GM19463 (cell line): Measurements from ENCODE around the gene FOXQ1.

ENCODE experiments used
- ATAC-seq: cut with Tn5 transposase; IDR thresholded peaks from one replicate; pipeline ENCODE4 v1.9.1; 2021; ENCODE audit warnings: mild to moderate bottlenecking, moderate library complexity; ENCODE audit not compliant: unreplicated experiment

FOXQ1 gene

DNA sequence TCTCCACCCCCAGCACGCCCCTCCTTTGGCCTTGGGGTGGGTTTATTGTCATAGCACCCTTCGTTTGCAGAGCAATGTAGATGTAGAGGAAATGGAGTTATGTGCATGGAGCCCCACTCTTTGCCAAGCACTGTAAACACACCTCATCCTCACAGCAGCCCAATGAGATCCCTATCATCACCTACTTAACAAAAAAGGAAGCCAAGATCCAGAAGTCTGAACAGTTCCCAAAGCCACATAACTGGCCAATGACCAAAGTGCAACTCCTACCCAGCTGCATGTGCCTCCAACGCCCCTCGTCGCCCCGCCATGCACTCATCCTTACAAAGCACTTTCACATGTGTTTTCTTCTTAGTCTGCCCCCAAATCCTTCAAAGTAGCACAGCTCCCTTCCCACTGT lies 21.8 kb upstream of the FOXQ1 start:
- ATAC-seq: no peak

- ATAC-seq: no peak
Observed at GRCh38 chr6:1290805-1291204, 21.1 kb upstream of the FOXQ1 start.

GRCh38 chr6:1291381-1291780 lies 20.5 kb upstream of the FOXQ1 start:
- ATAC-seq: no peak

DNA sequence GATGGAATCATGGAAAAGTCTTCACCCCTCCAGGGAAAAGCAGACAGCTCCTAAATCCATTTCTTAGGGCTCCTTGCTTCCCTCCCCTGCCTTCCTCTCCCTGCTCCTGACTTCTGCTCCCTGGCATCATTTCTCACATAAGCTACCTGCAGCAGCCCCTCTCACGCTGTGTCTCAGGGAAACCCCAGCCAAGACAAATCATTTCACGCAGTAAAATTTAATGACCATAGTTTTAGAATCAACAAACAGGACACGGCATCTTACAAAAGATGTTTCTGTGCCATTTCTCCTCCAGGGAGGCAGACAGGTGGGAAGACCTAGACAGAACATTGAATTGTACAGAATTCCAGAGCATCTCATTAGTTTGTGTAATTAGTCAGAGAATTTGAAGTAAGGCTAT lies 16.5 kb upstream of the FOXQ1 start:
- ATAC-seq: no peak

DNA sequence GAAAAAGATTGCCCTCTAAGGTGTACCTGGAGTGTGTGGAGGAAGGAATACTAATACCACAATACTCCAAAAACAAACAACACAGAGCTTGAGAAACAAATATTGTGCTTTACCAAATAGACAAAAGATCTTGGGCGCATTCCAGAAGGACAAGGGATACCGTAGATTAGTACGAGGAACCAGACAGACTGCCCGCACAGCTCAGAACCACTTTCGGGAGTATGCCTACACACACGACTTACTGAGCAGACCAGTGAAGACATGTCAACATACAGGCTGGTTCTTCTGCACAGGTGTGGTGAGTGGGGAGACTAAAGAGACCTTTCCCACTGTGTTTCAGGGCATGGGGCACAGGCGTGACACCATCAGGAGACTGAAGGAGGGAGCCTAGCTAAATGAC lies 15.8 kb upstream of the FOXQ1 start:
- no peak for ATAC-seq

DNA sequence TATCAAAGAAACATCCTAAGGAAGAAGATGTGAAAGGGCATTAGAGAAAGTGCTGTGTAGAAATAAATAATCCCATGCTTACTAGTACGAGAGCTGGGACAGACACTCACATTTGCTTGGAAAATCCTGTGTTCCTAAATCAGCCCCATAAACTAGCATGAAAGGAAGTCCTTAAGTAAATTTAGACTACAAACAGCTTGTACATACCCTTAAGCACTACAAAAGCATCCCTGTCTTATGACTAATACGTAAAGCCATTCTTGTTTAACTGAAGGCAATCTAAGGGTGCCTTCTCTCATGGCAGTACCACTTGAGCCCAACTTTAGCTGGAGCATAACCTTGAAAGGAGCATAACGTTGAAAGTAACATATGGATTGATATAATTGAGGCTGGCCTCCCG lies 15.4 kb upstream of the FOXQ1 start:
- no peak for ATAC-seq

DNA sequence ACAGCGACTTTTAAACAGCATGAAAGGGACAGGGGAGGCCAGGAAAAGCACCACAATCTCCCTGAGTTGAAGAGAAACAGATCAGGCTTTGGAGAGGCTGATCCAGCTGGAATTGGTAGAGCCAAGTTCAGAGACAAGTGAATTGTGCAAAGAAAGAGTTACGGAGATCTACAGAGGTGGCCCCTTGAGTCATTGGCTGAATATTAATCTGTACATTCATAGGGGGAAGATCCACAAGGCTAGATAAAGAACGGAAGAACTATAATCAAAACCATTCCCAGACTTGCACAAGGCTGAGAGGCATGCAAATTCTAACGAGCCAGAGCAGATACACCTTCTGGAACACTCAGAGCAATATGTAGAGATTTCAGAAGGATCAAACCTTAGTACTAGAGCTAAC lies 14.2 kb upstream of the FOXQ1 start:
- no peak for ATAC-seq

DNA sequence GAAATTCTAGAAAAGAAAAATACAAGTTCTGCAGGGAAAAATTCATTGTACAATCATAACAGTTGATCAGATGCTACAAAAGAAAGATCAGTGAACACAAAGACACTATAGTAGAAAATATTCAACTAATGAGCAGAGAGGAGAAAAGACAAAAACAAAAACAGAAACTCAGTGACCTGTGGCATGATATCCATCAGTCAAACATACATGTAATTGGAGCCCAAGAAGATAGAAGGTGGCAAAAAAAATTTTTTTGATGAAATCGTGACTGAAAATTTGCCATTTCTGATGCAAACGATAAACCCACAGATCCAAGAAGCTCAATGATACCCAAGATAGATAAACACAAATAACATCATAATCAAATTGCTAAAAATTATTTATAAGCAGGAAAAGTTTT lies 13.1 kb upstream of the FOXQ1 start:
- ATAC-seq: no peak

DNA sequence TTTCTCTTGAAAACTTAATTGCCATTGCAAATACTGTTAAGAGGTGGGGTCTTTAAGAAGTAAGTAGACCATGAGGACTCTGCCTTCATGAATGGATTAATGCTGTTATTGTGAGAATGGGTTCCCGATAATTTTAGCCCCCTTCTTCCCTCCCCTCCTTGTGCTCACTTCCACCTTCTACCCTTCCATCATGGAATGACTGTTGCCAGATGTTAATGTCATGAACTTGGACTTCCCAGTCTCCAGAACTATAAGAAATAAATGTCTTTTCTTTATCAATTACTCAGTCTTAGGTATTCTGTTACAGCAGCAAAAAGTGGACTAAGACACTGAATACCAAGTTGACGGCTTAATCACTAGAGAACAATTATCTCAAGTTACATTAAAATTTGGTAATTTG lies 5.8 kb upstream of the FOXQ1 start:
- ATAC-seq: no peak

DNA sequence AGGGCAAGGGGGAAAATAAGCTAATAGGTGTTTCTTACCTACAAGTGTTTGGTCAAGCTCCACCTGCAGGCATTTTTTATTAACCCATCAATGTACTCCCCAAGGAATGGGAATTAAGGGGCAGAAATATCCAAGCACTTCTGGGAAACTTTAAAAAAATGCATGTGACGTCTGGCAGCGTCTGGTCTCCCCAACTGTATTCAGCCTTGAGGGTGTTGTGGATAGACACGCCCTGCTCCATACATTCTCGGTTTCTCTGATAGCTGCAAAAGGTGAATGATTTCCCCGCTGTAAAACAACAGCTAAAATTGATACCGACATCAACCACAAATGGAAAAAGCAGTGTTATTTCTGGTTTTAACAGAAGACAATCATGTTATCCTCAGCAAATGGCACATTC lies 2.5 kb upstream of the FOXQ1 start:
- ATAC-seq: no peak

DNA sequence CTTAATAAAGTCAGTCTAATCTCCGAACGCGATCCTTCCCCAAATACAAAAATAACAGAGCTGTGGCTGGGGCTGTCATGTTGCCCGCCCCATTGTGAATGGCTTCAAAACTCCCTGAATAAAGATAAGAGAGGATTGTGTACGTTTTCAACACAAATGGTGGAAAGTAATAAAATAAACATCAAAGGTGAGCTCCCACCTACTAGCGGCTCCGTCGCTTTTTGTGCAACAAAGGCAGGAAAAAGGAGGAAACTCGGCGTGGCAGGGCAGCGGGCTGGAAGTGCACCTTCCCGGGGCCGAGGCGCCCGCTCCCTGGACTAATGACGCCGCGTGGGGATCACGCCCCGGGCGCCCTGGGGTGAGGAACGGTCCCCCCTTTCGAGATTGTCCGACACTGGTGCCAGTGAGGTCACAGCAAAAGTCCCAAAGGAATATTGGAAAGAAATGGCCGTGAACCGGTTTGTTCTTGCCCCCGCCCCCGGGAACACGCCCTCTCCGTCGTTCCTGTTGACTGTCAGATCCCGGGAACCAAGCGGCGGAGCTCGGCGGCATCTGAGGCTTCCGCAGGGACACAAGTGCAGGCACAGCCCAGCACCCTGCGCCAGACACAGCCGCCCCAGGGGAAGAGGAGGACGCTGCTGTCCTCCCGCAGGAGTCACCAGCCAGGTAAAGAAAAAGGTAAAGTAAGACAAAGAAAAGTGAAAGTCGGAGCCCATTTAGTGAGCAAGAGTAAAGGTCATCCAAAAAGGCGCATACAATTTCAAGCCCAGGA lies 1.1 kb upstream of the FOXQ1 start:
- ATAC-seq: no peak

- ATAC-seq: no peak
Observed at GRCh38 chr6:1312203-1312472, 240 bp downstream of the FOXQ1 start.

GRCh38 chr6:1312473-1313367 lies 822 bp downstream of the FOXQ1 start:
- no peak for ATAC-seq

GRCh38 chr6:1313384-1313766 lies 1.5 kb downstream of the FOXQ1 start:
- ATAC-seq: no peak

DNA sequence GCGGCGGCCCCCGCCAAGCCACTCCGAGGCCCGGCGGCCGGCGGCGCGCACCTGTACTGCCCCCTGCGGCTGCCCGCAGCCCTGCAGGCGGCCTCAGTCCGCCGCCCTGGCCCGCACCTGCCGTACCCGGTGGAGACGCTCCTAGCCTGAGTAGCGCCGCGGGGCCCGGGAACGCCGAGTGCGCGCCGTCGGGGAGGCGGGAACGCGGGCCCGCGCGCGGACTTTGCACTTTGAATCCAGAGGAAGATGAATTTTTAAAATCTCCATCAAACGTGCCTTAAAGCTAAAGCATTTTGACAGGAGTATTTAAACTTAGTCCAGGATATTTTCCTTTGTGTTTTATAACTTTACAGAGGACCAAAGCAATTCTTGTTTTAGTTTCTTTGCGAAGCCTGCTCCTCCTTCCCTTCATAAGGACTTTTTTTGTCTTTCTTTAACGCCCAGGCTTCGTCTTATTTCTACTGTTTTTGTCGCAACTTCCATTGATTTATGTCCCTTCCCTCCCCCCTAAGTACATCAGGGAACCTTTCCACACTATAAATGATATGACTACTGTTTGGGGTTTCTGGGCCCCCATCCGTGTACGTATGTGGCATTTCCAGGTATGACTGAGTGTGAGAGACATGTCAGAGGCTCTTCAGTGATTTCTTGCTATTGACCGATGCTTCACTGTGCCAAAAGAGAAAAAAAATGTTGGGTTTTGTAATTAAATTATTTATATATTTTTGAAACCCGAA lies 2.0 kb downstream of the FOXQ1 start:
- ATAC-seq: no peak

DNA sequence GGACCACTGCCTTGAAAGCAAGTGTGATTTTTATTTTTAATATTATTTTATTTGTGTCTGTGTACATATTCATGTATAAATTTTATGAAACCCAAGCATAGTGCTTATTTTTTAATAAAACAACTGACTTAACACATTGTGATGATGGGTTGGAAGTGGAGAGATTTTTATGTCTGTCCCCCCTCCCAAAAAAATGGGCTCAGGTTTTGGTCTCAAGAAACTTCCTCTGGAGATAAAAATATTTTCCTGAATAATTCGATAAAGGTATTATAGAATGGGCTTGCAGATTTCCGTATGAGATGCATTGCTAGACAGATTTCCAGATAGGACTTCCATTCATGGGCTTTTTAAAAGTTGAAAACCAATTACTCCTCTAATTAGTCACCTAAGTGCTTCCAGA lies 2.7 kb downstream of the FOXQ1 start:
- no peak for ATAC-seq

- no peak for ATAC-seq
Observed at GRCh38 chr6:1315201-1315559, 3.3 kb downstream of the FOXQ1 start.

- ATAC-seq: no peak
Observed at GRCh38 chr6:1315560-1316386, 3.9 kb downstream of the FOXQ1 start.

DNA sequence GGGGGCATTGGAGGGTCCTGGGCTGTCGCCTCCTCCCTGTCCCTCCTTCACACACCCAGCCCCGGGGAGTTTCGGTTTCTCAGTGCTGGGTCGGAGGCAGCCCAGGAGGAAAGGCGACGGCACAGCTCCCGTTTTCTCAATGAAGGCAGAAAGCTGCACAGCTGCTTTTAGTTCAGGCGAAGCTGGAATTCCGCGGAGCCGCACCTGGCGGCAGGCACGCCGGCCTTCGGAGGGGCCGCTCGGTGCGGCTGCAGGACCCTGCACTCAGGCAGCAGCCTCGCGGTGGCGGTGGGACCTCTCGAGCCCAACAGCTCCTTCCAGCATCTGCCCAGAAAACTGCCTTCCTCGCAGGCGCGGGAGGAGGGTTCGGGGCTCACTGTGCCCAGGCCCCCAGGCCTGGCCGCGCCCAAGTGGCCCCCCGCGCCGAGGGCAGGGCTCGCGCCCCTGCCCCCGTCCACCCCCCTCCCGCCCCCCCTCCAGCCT lies 4.6 kb downstream of the FOXQ1 start:
- ATAC-seq: no peak

GRCh38 chr6:1317302-1317815 lies 5.5 kb downstream of the FOXQ1 start:
- no peak for ATAC-seq

DNA sequence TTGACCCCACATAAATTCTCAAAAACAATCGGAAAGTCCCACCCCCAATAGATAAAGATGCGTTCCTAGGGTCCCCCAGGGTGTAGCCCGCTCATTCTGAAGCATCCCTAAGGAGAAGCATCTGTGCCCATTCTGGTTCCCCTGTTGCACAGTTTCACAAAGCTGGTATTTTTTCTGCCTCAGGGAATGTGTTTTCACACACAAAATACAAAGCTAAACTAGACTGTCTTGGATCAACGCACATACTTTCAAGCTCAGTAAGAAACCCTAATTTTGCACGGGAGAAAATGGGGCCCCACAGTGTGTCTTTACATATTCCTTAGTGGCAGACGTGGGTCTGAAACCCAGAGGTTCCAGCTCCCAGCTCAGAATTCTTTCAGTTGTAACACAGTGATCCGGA lies 6.1 kb downstream of the FOXQ1 start:
- no peak for ATAC-seq
